ENCODE results near the gene LMO1.

The LMO1 gene

DNA sequence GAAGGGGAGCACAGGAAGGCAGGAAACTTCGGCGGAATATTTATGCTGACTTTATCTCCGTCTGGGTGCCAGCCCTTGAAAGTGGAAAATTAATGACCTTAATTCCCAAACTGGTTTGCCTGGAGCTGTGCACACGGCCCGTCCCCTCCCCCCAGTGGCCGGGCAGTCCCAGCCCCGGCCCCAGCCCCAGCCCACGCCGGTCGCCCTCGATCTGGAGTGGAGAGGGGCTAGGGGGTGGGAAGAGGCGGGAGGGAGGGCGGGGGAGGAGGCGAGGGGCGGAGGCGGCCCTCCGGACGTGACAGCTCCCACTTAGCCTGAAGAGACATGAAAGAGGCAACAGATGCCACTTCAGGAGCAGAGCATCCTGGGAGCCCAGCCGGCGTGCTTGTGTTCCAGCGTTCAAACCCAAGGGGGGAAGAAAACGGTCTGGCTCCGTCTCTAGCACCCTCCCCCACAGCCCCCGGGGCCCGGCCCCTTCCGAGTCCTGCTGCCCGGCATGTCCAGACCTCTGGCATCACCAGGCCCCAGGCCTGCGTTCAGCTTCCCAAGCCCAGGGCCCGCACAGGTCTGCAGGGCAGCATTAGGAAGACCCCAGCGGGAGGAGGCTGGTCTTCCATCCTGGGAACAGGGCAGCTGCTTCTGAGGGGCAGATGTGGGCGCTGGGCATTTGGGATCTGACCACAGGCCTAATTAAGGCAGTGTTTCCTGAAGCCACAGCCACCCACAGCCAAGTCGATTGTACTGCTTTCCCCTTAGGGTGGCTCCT is 20.0 kb upstream of the LMO1 start:
- no peak overlapping the region for H3K4me3 ChIP-seq (replicated peaks; ENCODE audit: low read depth, low read length)
- H3K27me3 ChIP-seq (replicated peaks; ENCODE audit: control insufficient read depth, insufficient read depth, low read length), result 0 out of 2 replicates have a peak, but pooled peaks cover 1% of the 10 kb centered on the region
- TF ChIP-seq, protein P1, sequence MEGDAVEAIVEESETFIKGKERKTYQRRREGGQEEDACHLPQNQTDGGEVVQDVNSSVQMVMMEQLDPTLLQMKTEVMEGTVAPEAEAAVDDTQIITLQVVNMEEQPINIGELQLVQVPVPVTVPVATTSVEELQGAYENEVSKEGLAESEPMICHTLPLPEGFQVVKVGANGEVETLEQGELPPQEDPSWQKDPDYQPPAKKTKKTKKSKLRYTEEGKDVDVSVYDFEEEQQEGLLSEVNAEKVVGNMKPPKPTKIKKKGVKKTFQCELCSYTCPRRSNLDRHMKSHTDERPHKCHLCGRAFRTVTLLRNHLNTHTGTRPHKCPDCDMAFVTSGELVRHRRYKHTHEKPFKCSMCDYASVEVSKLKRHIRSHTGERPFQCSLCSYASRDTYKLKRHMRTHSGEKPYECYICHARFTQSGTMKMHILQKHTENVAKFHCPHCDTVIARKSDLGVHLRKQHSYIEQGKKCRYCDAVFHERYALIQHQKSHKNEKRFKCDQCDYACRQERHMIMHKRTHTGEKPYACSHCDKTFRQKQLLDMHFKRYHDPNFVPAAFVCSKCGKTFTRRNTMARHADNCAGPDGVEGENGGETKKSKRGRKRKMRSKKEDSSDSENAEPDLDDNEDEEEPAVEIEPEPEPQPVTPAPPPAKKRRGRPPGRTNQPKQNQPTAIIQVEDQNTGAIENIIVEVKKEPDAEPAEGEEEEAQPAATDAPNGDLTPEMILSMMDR (IDR thresholded peaks at IDR 0.05; ENCODE audit: insufficient read depth, low read length, poor library complexity, severe bottlenecking), result no peak
- no peak for DNase-seq (ENCODE audit: extremely low read depth, insufficient read length)
- no peaks in the 10 kb centered on the region for H3K36me3 ChIP-seq (ENCODE audit: control insufficient read depth, insufficient read depth, low read length)

GRCh38 chr11:8283100-8283464 is 19.4 kb upstream of the LMO1 start:
- TF ChIP-seq, protein P1 (IDR thresholded peaks at IDR 0.05; ENCODE audit: insufficient read depth, low read length, poor library complexity, severe bottlenecking), result no peak
- H3K4me3 ChIP-seq (replicated peaks; ENCODE audit: low read depth, low read length), result no peak overlapping the region
- no peaks in the 10 kb centered on the region for H3K36me3 ChIP-seq (ENCODE audit: control insufficient read depth, insufficient read depth, low read length)
- DNase-seq (ENCODE audit: extremely low read depth, insufficient read length), result no peak
- 0 out of 2 replicates have a peak, but pooled peaks cover 1% of the 10 kb centered on the region for H3K27me3 ChIP-seq (replicated peaks; ENCODE audit: control insufficient read depth, insufficient read depth, low read length)

DNA sequence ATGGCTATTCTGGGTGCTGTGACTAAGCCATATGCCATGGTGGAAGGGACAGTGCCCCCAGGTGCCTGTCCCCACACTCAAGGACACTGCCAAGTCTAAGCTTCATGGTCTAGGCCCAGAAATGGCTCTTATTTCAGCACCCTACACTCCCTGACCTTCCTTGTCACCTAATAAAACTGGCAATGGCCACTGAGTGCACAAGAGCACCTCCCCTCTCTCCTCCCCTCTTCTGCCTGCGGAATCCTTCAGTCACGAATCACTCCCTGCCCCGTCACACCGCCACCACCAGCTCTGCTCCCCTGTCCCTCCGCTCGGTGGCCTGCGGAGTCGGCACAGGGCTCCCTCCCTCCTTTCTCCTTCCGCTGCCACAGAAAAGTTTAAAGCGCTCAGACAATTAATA is 19.0 kb upstream of the LMO1 start:
- Histone ChIP-seq H3K36me3 (ENCODE audit: control insufficient read depth, insufficient read depth, low read length) (no peaks in the 10 kb centered on the region), H3K4me3 (replicated peaks; ENCODE audit: low read depth, low read length) (no peak overlapping the region), H3K27me3 (replicated peaks; ENCODE audit: control insufficient read depth, insufficient read depth, low read length) (0 out of 2 replicates have a peak, but pooled peaks cover 1% of the 10 kb centered on the region)
- TF ChIP-seq, protein P1 (IDR thresholded peaks at IDR 0.05; ENCODE audit: insufficient read depth, low read length, poor library complexity, severe bottlenecking), result no peak
- DNase-seq (ENCODE audit: extremely low read depth, insufficient read length), result no peak

DNA sequence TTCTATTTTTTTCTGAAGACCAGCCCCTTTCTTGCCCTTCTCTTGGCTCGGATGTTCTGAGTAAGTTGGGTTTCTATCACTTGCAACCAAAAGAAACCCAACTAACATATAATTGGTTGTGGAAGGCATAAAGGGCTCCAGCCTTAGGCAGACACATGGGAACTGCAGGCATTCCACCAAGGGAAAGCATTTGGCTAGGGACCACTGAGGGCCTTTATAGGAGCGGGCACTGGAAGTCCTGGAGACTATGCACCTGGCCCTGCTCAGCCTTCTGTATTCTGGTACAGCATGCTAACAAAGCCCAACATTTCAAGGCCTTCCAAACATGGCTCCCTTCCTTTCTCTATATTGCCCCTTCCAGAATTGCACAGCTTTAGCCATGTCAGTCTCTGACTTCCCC is 17.6 kb upstream of the LMO1 start:
- Histone ChIP-seq H3K27me3 (replicated peaks; ENCODE audit: control insufficient read depth, insufficient read depth, low read length) (0 out of 2 replicates have a peak, but pooled peaks cover 1% of the 10 kb centered on the region), H3K36me3 (ENCODE audit: control insufficient read depth, insufficient read depth, low read length) (no peaks in the 10 kb centered on the region), H3K4me3 (replicated peaks; ENCODE audit: low read depth, low read length) (no peak overlapping the region)
- DNase-seq (ENCODE audit: extremely low read depth, insufficient read length), result no peak
- TF ChIP-seq, protein P1 (IDR thresholded peaks at IDR 0.05; ENCODE audit: insufficient read depth, low read length, poor library complexity, severe bottlenecking), result no peak

- no peak overlapping the region for H3K4me3 ChIP-seq (replicated peaks; ENCODE audit: low read depth, low read length)
- DNase-seq (ENCODE audit: extremely low read depth, insufficient read length), result no peak
- no peaks in the 10 kb centered on the region for H3K36me3 ChIP-seq (ENCODE audit: control insufficient read depth, insufficient read depth, low read length)
- H3K27me3 ChIP-seq (replicated peaks; ENCODE audit: control insufficient read depth, insufficient read depth, low read length), result no peaks in the 10 kb centered on the region
- TF ChIP-seq, protein P1 (IDR thresholded peaks at IDR 0.05; ENCODE audit: insufficient read depth, low read length, poor library complexity, severe bottlenecking), result no peak
Observed at GRCh38 chr11:8277691-8278090, 14.0 kb upstream of the LMO1 start.
